Suppressor macrophage treated with lipopolysaccharide for 4 hours (primary cell): ENCODE data around the gene SLC6A1.
A peak's percentile ranks its signal among the peaks of the same experiment; 100 is the strongest.
"Not testable (repeated sequence)": the region's sequence is repeated elsewhere in the genome, so short reads cannot be mapped to it uniquely, and the experiment has no call there.

Experiments
- DNase-seq: peaks from one replicate; pipeline ENCODE4 v3.0.0-alpha.2; 2020

Gene SLC6A1

GRCh38 chr3:11022115-11022514 is 29.6 kb downstream of the SLC6A1 start:
- no peak for DNase-seq

- no peak for DNase-seq
Observed at GRCh38 chr3:11024181-11024580, 31.6 kb downstream of the SLC6A1 start.

- DNase-seq, result no peak
Observed at GRCh38 chr3:11029948-11030347, 37.4 kb downstream of the SLC6A1 start.

GRCh38 chr3:11033871-11034270 is 41.3 kb downstream of the SLC6A1 start:
- DNase-seq, result no peak

- no peak for DNase-seq
Observed at GRCh38 chr3:11034309-11034985, 41.9 kb downstream of the SLC6A1 start.

GRCh38 chr3:11035757-11036505 is 43.4 kb downstream of the SLC6A1 start:
- no peak for DNase-seq

- no peak for DNase-seq
Observed at GRCh38 chr3:11037241-11037873, 44.8 kb downstream of the SLC6A1 start.

GRCh38 chr3:11037976-11038375 is 45.4 kb downstream of the SLC6A1 start:
- DNase-seq, result no peak

GRCh38 chr3:11045536-11045935 is 53.0 kb downstream of the SLC6A1 start:
- DNase-seq, result no peak

GRCh38 chr3:11047500-11047899 is 55.0 kb downstream of the SLC6A1 start:
- DNase-seq, result no peak

GRCh38 chr3:11050666-11051323 is 58.2 kb downstream of the SLC6A1 start:
- DNase-seq, result no peak

- no peak for DNase-seq
Observed at GRCh38 chr3:11053926-11054503, 61.5 kb downstream of the SLC6A1 start.

GRCh38 chr3:11054739-11055438 is 62.3 kb downstream of the SLC6A1 start:
- DNase-seq, result no peak

GRCh38 chr3:11055496-11055895 is 62.9 kb downstream of the SLC6A1 start:
- DNase-seq, result no peak

GRCh38 chr3:11056531-11057050 is 64.0 kb downstream of the SLC6A1 start:
- DNase-seq, result no peak

GRCh38 chr3:11057655-11058054 is 65.1 kb downstream of the SLC6A1 start:
- no peak for DNase-seq

GRCh38 chr3:11059090-11059798 is 66.7 kb downstream of the SLC6A1 start:
- DNase-seq, result peak; percentile 72

GRCh38 chr3:11059799-11060115 is 67.2 kb downstream of the SLC6A1 start:
- no peak for DNase-seq

- peak; percentile 67 for DNase-seq
Observed at GRCh38 chr3:11060500-11061251, 68.1 kb downstream of the SLC6A1 start.

GRCh38 chr3:11061268-11061871 is 68.8 kb downstream of the SLC6A1 start:
- not testable (repeated sequence) for DNase-seq
